Measurements from ENCODE around the gene EFCAB14. TPM values are rescaled to one million over a fixed set of nuclear protein-coding genes. Genes with fewer than 3 reads are reported as not detected.

EFCAB14 gene
- total and polyA plus RNA-seq, 9 of the 15 experiments (the other 6 are each of a cell fraction or from before 2014, with no cell fraction given): 7.3 to 49.0 (median 37.3) TPM

DNA sequence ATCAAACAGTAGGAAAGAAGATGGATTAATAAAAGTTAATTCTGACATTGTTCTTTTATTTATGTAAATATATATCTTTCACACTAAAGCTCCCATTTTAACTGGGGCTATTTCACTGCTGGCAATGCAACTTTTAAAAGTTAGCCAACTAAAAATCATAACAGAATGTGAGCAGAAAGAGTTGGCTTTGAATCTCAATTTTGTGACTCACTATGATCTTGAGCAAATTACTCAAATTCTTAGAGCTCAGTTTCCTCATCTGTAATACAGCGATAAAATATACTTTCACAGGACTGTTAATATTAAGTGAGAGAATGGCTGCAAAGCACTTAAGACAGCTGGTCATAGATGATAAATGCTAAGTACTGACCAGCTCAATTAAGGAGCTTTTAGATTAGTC, 10.8 kb downstream of the EFCAB14 start:
- Histone ChIP-seq H3K9me3 (replicated peaks; ENCODE audit: control insufficient read depth, insufficient read depth, low read depth, low read length) (no peaks in the 10 kb centered on the region), H3K79me2 (ENCODE audit: control insufficient read depth, insufficient read depth, low read length) (0 out of 3 replicates have a peak, but pooled peaks cover 5% of the 10 kb centered on the region), H4K20me1 (replicated peaks; ENCODE audit: control insufficient read depth, insufficient read depth, low read length) (no peaks in the 10 kb centered on the region), H3K4me2 (ENCODE audit: insufficient read depth, low read length) (no peak overlapping the region), H3K9me1 (ENCODE audit: control insufficient read depth, insufficient read depth, low read length) (no peaks in the 10 kb centered on the region), H3K27me3 (ENCODE audit: control insufficient read depth in 2 of 2, insufficient read depth in 2 of 2, low read length in 2 of 2) (no peaks in the 10 kb centered on the region), H3K4me1 (replicated peaks in 1 of 2; ENCODE audit: control insufficient read depth in 2 of 2, insufficient read depth in 2 of 2, low read length in 2 of 2) (no peaks in the 10 kb centered on the region), H2AFZ (ENCODE audit: low read depth, low read length) (no peak overlapping the region), H3K4me3 (no peak overlapping the region), H3K27ac (ENCODE audit: extremely low read depth, low read depth, low read length) (no peak overlapping the region), H3K36me3 (ENCODE audit: control insufficient read depth, insufficient read depth, low read length) (peaks cover 84% of the 10 kb centered on the region), H3K9ac (ENCODE audit: insufficient read depth in 1 of 2, low read depth in 2 of 2, low read length in 2 of 2) (no peak overlapping the region)
- in situ Hi-C loops (cut with MboI): no loop called here
- no TSS peak for BruUV-seq (replicated peaks)
- WGBS (ENCODE audit: insufficient coverage, low coverage, missing lambda C conversion rate): 97% methylated on average over 1 of the region's 1 CpG
- intact Hi-C loops (cut with micrococcal nuclease): no loop called here
- POLR2A ChIA-PET: interaction anchor here (0.6 to 3.2 kb wide), 4 partner anchors 9 to 120 kb away, joined by 3 to 20 read pairs (median 6); no protein-coding TSS in a partner anchor
- DNase-seq (ENCODE audit: extremely low read depth in 1 of 4, low spot score in 3 of 4) (no peak), FAIRE-seq (no peak), ATAC-seq (no peak)
- CTCF ChIA-PET (ENCODE audit: low intra/inter-chr PET ratio): no interaction called here
- no peak for TF ChIP-seq PYGO2 (tag; IDR thresholded peaks at IDR 0.05)

DNA sequence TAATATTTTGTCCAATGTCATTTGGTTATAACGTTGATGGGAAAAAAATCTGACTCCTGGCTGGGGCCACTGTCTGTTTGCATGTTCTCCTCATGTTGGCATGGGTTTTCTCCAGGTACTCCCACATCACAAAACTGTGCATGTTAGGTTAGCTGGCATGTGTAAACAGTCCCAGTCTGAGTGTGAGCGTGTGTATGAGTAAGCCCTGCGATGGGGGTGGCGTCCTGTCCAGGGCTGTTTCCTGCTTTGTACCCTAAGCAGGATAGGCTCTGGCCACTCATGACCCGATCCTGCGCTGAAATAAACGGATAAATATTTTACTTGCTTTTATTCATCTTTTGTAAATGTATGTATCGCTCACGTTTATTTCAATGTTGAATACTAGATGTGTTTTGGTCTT, 13.5 kb downstream of the EFCAB14 start:
- no peak for ATAC-seq
- no peak overlapping the region for H3K4me3 ChIP-seq
- no peak overlapping the region for H3K9ac ChIP-seq (ENCODE audit: insufficient read depth in 1 of 2, low read depth in 2 of 2, low read length in 2 of 2)
- ChIA-PET POLR2A (interaction anchor here (0.7 to 2.7 kb wide), 2 partner anchors 9 to 10 kb away, joined by 3 to 7 read pairs; no protein-coding TSS in a partner anchor), CTCF (ENCODE audit: low intra/inter-chr PET ratio) (no interaction called here)
- intact Hi-C loops (cut with micrococcal nuclease): no loop called here
- in situ Hi-C loops (cut with MboI): no loop called here
- no peak overlapping the region for H2AFZ ChIP-seq (ENCODE audit: low read depth, low read length)
- no peaks in the 10 kb centered on the region for H3K4me1 ChIP-seq (replicated peaks in 1 of 2; ENCODE audit: control insufficient read depth in 2 of 2, insufficient read depth in 2 of 2, low read length in 2 of 2)
- 0 out of 3 replicates have a peak, but pooled peaks cover 5% of the 10 kb centered on the region for H3K79me2 ChIP-seq (ENCODE audit: control insufficient read depth, insufficient read depth, low read length)
- no peaks in the 10 kb centered on the region for H3K9me1 ChIP-seq (ENCODE audit: control insufficient read depth, insufficient read depth, low read length)
- no peaks in the 10 kb centered on the region for H4K20me1 ChIP-seq (replicated peaks; ENCODE audit: control insufficient read depth, insufficient read depth, low read length)
- H3K9me3 ChIP-seq (replicated peaks; ENCODE audit: control insufficient read depth, insufficient read depth, low read depth, low read length): no peaks in the 10 kb centered on the region
- DNase-seq (ENCODE audit: extremely low read depth in 1 of 4, low spot score in 3 of 4): no peak
- peaks cover 78% of the 10 kb centered on the region for H3K36me3 ChIP-seq (ENCODE audit: control insufficient read depth, insufficient read depth, low read length)
- no TSS peak for BruUV-seq (replicated peaks)
- no peak overlapping the region for H3K4me2 ChIP-seq (ENCODE audit: insufficient read depth, low read length)
- no peak overlapping the region for H3K27ac ChIP-seq (ENCODE audit: extremely low read depth, low read depth, low read length)
- H3K27me3 ChIP-seq (ENCODE audit: control insufficient read depth in 2 of 2, insufficient read depth in 2 of 2, low read length in 2 of 2): no peaks in the 10 kb centered on the region
- 84% methylated on average over 9 of the region's 9 CpGs for WGBS (ENCODE audit: insufficient coverage, low coverage, missing lambda C conversion rate)
- FAIRE-seq: no peak
- TF ChIP-seq KHSRP (IDR thresholded peaks at IDR 0.05) (no peak), CXXC5 (CRISPR knock-in tag; IDR thresholded peaks at IDR 0.05) (no peak), HDAC2 (IDR thresholded peaks at IDR 0.05) (no peak), POU5F1 (IDR thresholded peaks at IDR 0.05; ENCODE audit: borderline replicate concordance, low read depth, low read length, partially characterized antibody) (no peak), SRSF7 (optimal IDR thresholded peaks at IDR 0.05; ENCODE audit: low read depth, low read length) (no peak), BACH1 (tag; IDR thresholded peaks at IDR 0.05) (no peak), THRAP3 (IDR thresholded peaks at IDR 0.05; ENCODE audit: borderline replicate concordance) (no peak), NFIC (IDR thresholded peaks at IDR 0.05) (no peak), SRSF3 (IDR thresholded peaks at IDR 0.05; ENCODE audit: insufficient read depth, low read length) (no peak), GABPB2 (CRISPR knock-in tag; conservative IDR thresholded peaks at IDR 0.05) (no peak)
- TF ChIP-seq, protein P1, sequence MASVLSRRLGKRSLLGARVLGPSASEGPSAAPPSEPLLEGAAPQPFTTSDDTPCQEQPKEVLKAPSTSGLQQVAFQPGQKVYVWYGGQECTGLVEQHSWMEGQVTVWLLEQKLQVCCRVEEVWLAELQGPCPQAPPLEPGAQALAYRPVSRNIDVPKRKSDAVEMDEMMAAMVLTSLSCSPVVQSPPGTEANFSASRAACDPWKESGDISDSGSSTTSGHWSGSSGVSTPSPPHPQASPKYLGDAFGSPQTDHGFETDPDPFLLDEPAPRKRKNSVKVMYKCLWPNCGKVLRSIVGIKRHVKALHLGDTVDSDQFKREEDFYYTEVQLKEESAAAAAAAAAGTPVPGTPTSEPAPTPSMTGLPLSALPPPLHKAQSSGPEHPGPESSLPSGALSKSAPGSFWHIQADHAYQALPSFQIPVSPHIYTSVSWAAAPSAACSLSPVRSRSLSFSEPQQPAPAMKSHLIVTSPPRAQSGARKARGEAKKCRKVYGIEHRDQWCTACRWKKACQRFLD (CRISPR knock-in tag; IDR thresholded peaks at IDR 0.05): no peak
- TF ChIP-seq, protein P2, sequence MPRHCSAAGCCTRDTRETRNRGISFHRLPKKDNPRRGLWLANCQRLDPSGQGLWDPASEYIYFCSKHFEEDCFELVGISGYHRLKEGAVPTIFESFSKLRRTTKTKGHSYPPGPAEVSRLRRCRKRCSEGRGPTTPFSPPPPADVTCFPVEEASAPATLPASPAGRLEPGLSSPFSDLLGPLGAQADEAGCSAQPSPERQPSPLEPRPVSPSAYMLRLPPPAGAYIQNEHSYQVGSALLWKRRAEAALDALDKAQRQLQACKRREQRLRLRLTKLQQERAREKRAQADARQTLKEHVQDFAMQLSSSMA (CRISPR knock-in tag; IDR thresholded peaks at IDR 0.05): no peak

All from K562 (cell line).